ENCODE results near the gene SLC2A5. TPM values are rescaled to one million over a fixed set of nuclear protein-coding genes. Genes with fewer than 3 reads are reported as not detected.

The SLC2A5 gene
- total RNA-seq, 1 donor from 2014 or later, result 8.1 TPM

- TF ChIP-seq POLR2A (IDR thresholded peaks at IDR 0.05) (no peak), POLR2AphosphoS5 (IDR thresholded peaks at IDR 0.05; ENCODE audit: insufficient read depth in 1 of 2, low read depth in 1 of 2) (no peak)
- TF ChIP-seq, protein P1, sequence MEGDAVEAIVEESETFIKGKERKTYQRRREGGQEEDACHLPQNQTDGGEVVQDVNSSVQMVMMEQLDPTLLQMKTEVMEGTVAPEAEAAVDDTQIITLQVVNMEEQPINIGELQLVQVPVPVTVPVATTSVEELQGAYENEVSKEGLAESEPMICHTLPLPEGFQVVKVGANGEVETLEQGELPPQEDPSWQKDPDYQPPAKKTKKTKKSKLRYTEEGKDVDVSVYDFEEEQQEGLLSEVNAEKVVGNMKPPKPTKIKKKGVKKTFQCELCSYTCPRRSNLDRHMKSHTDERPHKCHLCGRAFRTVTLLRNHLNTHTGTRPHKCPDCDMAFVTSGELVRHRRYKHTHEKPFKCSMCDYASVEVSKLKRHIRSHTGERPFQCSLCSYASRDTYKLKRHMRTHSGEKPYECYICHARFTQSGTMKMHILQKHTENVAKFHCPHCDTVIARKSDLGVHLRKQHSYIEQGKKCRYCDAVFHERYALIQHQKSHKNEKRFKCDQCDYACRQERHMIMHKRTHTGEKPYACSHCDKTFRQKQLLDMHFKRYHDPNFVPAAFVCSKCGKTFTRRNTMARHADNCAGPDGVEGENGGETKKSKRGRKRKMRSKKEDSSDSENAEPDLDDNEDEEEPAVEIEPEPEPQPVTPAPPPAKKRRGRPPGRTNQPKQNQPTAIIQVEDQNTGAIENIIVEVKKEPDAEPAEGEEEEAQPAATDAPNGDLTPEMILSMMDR (IDR thresholded peaks at IDR 0.05), result no peak
- no peak for DNase-seq (ENCODE audit: extremely low spot score in 2 of 2)
- no peaks in the 10 kb centered on the region for H3K36me3 ChIP-seq
- intact Hi-C loops (cut with DNase I), result no loop called here
- H3K27ac ChIP-seq, result peak overlapping the region; percentile 35
- no peaks in the 10 kb centered on the region for H3K27me3 ChIP-seq
- no peak overlapping the region for H3K4me3 ChIP-seq
- H3K4me1 ChIP-seq, result peaks cover 14% of the 10 kb centered on the region
- H3K9me3 ChIP-seq, result no peaks in the 10 kb centered on the region
Measured at GRCh38 chr1:9044236-9044635, 25.2 kb downstream of the SLC2A5 start.

- intact Hi-C loops (cut with DNase I), result no loop called here
- TF ChIP-seq POLR2AphosphoS5 (IDR thresholded peaks at IDR 0.05; ENCODE audit: insufficient read depth in 1 of 2, low read depth in 1 of 2), result no peak
- TF ChIP-seq, protein P1 (IDR thresholded peaks at IDR 0.05), result no peak
- TF ChIP-seq POLR2A (IDR thresholded peaks at IDR 0.05), result no peak
- Histone ChIP-seq H3K36me3 (no peaks in the 10 kb centered on the region), H3K9me3 (no peaks in the 10 kb centered on the region), H3K27me3 (no peaks in the 10 kb centered on the region), H3K4me1 (peaks cover 14% of the 10 kb centered on the region), H3K27ac (no peak overlapping the region), H3K4me3 (no peak overlapping the region)
- DNase-seq (ENCODE audit: extremely low spot score in 2 of 2), result no peak
Measured at GRCh38 chr1:9042272-9042671, 27.2 kb downstream of the SLC2A5 start.

GRCh38 chr1:9041116-9041779, 28.2 kb downstream of the SLC2A5 start:
- no peak overlapping the region for H3K27ac ChIP-seq
- no peaks in the 10 kb centered on the region for H3K36me3 ChIP-seq
- no peak for TF ChIP-seq POLR2AphosphoS5 (IDR thresholded peaks at IDR 0.05; ENCODE audit: insufficient read depth in 1 of 2, low read depth in 1 of 2)
- TF ChIP-seq POLR2A (IDR thresholded peaks at IDR 0.05), result no peak
- TF ChIP-seq, protein P1 (IDR thresholded peaks at IDR 0.05), result no peak
- H3K9me3 ChIP-seq, result no peaks in the 10 kb centered on the region
- H3K4me1 ChIP-seq, result peaks cover 14% of the 10 kb centered on the region
- no peaks in the 10 kb centered on the region for H3K27me3 ChIP-seq
- DNase-seq (ENCODE audit: extremely low spot score in 2 of 2), result no peak
- intact Hi-C loops (cut with DNase I), result no loop called here
- no peak overlapping the region for H3K4me3 ChIP-seq

DNA sequence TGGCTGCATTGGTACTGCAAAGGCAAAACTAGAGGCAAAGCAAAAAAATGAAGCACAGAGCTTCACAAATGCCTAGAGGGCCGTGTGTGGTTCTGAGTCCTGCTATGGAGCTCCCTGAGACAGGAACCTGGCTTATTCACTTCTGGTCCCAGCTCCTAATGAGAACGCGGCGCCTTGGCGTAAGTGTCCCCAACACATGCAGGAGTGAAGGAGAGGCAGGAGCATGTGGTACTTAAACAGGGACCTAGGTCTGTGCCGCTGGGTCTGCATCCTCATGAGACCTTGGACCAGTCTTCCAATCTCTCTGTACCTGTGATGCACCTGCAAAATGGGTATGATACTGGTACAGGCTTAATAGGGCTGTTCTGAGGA, 28.8 kb downstream of the SLC2A5 start:
- Histone ChIP-seq H3K9me3 (peaks cover under 1% of the 10 kb centered on the region), H3K4me3 (no peak overlapping the region), H3K4me1 (peaks cover 14% of the 10 kb centered on the region), H3K27ac (no peak overlapping the region), H3K36me3 (no peaks in the 10 kb centered on the region), H3K27me3 (no peaks in the 10 kb centered on the region)
- TF ChIP-seq POLR2A (IDR thresholded peaks at IDR 0.05) (no peak), POLR2AphosphoS5 (IDR thresholded peaks at IDR 0.05; ENCODE audit: insufficient read depth in 1 of 2, low read depth in 1 of 2) (no peak)
- TF ChIP-seq, protein P1 (IDR thresholded peaks at IDR 0.05), result no peak
- no peak for DNase-seq (ENCODE audit: extremely low spot score in 2 of 2)
- intact Hi-C loops (cut with DNase I), result no loop called here
